Small intestine (tissue), 7 donors: ENCODE measurements around the gene CARD19. TPM values are rescaled to one million over a fixed set of nuclear protein-coding genes. Genes with fewer than 3 reads are reported as not detected.

Source experiments
- DNase-seq, 2 donors: peaks; one replicate each; pipeline versions ENCODE4 v3.0.0 to v3.0.0-alpha.2; 2013
- FAIRE-seq: peaks from 2 replicates; lab custom pipeline; 2012; peaks lifted over from hg19 to GRCh38; lab: Jason Lieb, UNC
- H3K27ac ChIP-seq, 3 donors: one replicate each; pipeline ENCODE4 v1.5.1; 2013; ENCODE audit warnings: low read length in 2 of 3, mild to moderate bottlenecking in 2 of 3, control low read depth in 1 of 3, inconsistent platforms in 1 of 3, low read depth in 1 of 3, moderate library complexity in 1 of 3
- H3K27me3 ChIP-seq, 3 donors: one replicate each; pipeline ENCODE4 v1.6.1; 2013; ENCODE audit warnings: low read length in 3 of 3, inconsistent platforms in 1 of 3; ENCODE audit not compliant: control insufficient read depth in 3 of 3, insufficient read depth in 3 of 3
- H3K36me3 ChIP-seq, 3 donors: one replicate each; pipeline ENCODE4 v1.6.1; 2013; ENCODE audit warnings: low read length in 3 of 3, inconsistent platforms in 1 of 3, low read depth in 1 of 3, mild to moderate bottlenecking in 1 of 3, moderate library complexity in 1 of 3; ENCODE audit not compliant: control insufficient read depth in 3 of 3, insufficient read depth in 2 of 3
- H3K4me1 ChIP-seq, 3 donors: one replicate each; pipeline ENCODE4 v1.6.1; 2013; ENCODE audit warnings: low read length in 2 of 3, inconsistent platforms in 1 of 3, low read depth in 1 of 3, mild to moderate bottlenecking in 1 of 3, moderate library complexity in 1 of 3; ENCODE audit not compliant: control insufficient read depth in 3 of 3, insufficient read depth in 2 of 3
- H3K4me3 ChIP-seq, 3 donors: one replicate each; pipeline ENCODE4 v1.5.1; 2013; ENCODE audit warnings: low read length in 3 of 3, control low read depth in 1 of 3, inconsistent platforms in 1 of 3, low read depth in 1 of 3, mild to moderate bottlenecking in 1 of 3, moderate library complexity in 1 of 3
- H3K9me3 ChIP-seq, 2 donors: one replicate each; pipeline ENCODE4 v1.6.1; 2013; ENCODE audit warnings: low read depth in 1 of 2, low read length in 1 of 2; ENCODE audit not compliant: control insufficient read depth in 2 of 2, insufficient read depth in 1 of 2
- WGBS, 3 donors: extraction: QIAGEN DNeasy Blood & Tissue Kit; methylation state at CpG; one replicate each; pipeline ENCODE4 v1.1.7; 2013; 5-methylcytosine and 5-hydroxymethylcytosine counted together
- polyA plus RNA-seq, 4 donors: library from polyadenylated mRNA; stranded (reverse) in 3 of 4; unstranded in 1 of 4; fragments of 200-250 nt in 3 of 4; fragments of 120-200 nt in 1 of 4; gene quantifications; one replicate each; pipeline versions ENCODE4 v1.2.1 to v1.2.3, GENCODE V29; 2013
- donor health status: healthy with polysubstance abuse.
- donor health status: control.
- donor health status: control.
- donor health status: Bipolar disorder and iron deficiency.
- donor health status: healthy.

CARD19 gene
- polyA plus RNA-seq, 4 donors: 32.7 to 45.6 (median 42.1) TPM

DNA sequence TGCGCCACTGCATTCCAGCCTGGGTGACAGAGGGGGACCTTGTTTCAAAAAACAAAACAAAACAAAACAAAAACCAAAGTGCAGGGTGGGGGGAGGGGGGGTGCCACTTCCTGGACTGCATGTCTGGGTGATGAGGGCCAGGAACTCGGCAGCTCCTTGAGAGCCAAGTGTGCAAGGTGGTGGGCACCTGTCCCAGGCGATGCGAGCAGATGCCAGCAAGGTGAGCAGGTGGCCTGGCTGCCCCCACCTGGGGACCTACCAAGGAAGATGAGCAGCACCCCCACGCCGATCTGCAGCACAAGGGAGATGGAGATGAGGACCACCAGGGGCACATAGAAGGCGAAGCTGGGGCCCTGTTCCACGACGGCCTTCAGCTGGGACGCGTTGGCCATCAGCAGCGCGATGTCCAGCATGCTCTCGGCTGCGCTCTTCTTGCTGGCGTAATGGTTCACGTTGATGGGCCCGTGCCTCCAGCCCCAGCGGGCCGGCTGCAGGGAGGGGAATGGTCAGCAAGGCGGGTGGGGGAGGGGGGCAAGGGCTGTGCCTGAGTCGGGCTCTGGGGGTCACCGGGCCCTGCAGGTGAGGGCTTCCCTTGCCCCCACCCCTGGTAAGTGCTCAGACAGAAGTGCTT lies 30.2 kb downstream of the CARD19 start:
- Histone ChIP-seq H3K9me3 (no peaks in the 10 kb centered on the region), H3K27ac (peak overlapping the region in 2 of 3 donors; percentile 51 to 80), H3K4me3 (no peak overlapping the region), H3K36me3 (peaks cover 0 to 89% (median 0%) of the 10 kb centered on the region in 3 donors), H3K27me3 (no peaks in the 10 kb centered on the region), H3K4me1 (peaks cover 0 to 21% (median 0%) of the 10 kb centered on the region in 3 donors)
- FAIRE-seq (no peak), DNase-seq (no peak)
- 81 to 92% (median 87%) methylated on average over 21 to 23 of the region's 23 CpGs for WGBS, 3 donors

DNA sequence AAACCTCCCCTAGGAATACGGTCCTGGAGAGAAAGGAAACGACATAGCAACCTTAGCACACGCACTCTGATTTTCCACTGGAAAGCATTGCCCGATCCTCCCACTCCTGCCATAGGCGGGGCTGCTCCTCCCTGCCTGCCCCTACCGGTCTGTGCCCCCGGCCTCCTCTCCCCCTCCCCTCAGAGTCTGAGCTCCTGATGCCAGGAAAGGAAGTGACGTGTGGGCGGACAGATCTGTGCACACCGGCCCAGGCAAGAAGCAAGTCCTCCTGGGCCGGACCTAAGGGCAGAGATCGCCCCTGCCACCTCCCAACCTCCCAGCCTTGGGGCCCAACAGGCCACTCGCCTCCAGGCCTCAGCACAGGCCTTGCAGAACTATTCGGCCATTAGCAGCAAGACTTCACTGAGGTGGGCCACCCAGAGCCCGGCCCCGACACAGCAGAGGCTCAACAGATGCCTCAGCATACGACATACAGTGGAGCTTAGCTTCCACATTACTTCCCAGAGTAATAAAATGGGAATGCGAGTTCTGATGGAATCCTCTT lies 30.9 kb downstream of the CARD19 start:
- DNase-seq (peak in 1 of 2 donors; percentile 89), FAIRE-seq (no peak)
- no peak overlapping the region for H3K4me3 ChIP-seq
- peak overlapping the region in 2 of 3 donors; percentile 51 to 80 for H3K27ac ChIP-seq
- WGBS, 3 donors: 52 to 57% (median 57%) methylated on average over 18 of the region's 18 CpGs
- no peaks in the 10 kb centered on the region for H3K9me3 ChIP-seq
- peaks cover 0 to 28% (median 0%) of the 10 kb centered on the region in 3 donors for H3K4me1 ChIP-seq
- H3K27me3 ChIP-seq: no peaks in the 10 kb centered on the region
- H3K36me3 ChIP-seq: peaks cover 0 to 89% (median 0%) of the 10 kb centered on the region in 3 donors

DNA sequence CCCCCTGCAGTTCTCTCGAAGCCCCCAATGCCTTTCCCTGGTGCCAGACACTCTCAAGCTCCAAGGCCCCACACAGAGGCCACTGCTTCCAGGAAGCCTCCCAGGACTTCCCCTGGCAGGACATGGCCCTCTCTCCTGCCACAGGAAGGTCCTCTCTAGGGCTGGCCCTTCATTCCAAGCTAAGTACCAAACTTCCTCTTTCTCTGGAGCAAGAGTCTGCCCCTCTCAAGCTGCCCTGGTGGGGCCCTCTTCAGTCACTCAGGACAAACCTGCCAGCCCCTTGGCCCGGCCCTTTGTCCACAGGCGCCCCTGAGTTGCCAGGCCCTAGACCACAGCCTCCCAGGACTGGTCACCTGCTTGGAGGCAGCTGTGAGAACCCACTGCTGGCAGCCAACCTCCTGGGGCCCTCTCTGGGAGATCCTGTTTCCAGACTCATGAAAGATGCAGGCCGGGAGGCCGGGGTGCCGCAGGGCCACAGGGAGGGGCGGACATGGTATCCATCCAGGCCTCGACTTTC lies 31.4 kb downstream of the CARD19 start:
- Histone ChIP-seq H3K36me3 (peaks cover 0 to 88% (median 0%) of the 10 kb centered on the region in 3 donors), H3K4me3 (no peak overlapping the region), H3K27me3 (no peaks in the 10 kb centered on the region), H3K9me3 (no peaks in the 10 kb centered on the region), H3K27ac (peak overlapping the region in 2 of 3 donors; percentile 51 to 80), H3K4me1 (peaks cover 0 to 33% (median 0%) of the 10 kb centered on the region in 3 donors)
- 67 to 74% (median 72%) methylated on average over 8 of the region's 8 CpGs for WGBS, 3 donors
- DNase-seq (no peak), FAIRE-seq (no peak)

DNA sequence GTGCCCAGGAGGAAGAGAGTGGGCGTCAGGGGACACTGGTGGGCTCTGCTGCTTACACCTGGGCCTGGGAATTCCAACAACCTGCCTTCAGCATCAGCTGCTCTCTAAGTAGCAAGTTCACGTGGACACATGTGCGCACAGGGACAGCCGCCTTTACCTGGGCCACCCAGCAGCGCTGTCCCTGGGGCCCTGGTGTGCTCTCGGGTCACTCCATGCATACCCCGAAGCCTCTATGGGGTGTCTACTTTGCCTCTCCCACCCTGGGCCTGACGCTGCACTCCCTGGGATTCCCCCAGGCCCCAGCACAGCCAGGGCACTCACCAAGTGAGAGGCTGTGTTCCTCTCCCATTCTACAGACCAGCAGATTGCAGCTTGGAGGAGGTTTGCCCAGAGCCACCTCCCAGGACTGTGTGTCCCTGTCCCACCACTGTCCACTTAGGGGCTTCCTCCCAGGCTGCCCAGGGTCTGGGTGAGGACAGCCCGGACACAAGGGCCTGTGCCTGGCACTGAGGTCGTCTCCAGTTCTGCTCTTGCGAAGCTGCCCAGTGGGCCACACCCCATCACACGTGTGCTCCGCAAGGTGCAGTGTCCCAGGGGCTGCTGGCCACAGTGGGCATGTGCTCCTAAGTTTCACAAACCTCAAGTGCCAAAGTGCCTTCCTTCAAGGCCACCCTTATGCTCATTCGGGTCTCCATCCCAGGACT lies 32.1 kb downstream of the CARD19 start:
- WGBS, 3 donors: 82 to 87% (median 86%) methylated on average over 14 of the region's 14 CpGs
- DNase-seq (no peak), FAIRE-seq (no peak)
- H3K4me1 ChIP-seq: peaks cover 3 to 40% (median 5%) of the 10 kb centered on the region in 3 donors
- H3K36me3 ChIP-seq: peaks cover 0 to 84% (median 0%) of the 10 kb centered on the region in 3 donors
- H3K27me3 ChIP-seq: no peaks in the 10 kb centered on the region
- no peaks in the 10 kb centered on the region for H3K9me3 ChIP-seq
- H3K4me3 ChIP-seq: no peak overlapping the region
- H3K27ac ChIP-seq: peak overlapping the region in 1 of 3 donors; percentile 80

DNA sequence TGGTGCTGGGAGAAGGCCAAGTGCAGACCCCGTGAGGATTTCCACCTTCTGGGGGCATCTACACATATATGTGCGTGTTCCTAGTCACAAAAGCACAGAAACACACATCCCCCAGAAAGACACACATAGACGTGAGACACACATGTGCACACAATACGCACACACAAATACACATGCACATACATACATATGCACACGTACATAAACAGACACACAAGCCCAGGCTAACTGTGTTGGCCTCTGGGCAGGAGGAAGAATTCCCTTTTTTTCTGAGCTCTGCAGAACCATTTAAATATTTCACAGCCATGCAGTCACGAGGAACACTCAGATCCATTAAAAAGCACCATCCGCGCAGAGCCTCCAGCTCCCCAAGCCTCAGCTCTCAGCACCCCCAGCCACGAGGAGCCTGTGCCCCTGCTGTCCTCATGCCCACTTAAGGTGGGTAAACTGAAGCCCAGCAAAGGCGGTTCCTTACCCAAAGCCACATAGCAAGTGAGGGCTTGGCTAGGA lies 32.8 kb downstream of the CARD19 start:
- peaks cover 3 to 42% (median 7%) of the 10 kb centered on the region in 3 donors for H3K4me1 ChIP-seq
- 86 to 91% (median 88%) methylated on average over 10 of the region's 10 CpGs for WGBS, 3 donors
- peaks cover 0 to 78% (median 0%) of the 10 kb centered on the region in 3 donors for H3K36me3 ChIP-seq
- no peak overlapping the region for H3K4me3 ChIP-seq
- no peak overlapping the region for H3K27ac ChIP-seq
- no peaks in the 10 kb centered on the region for H3K9me3 ChIP-seq
- DNase-seq (no peak), FAIRE-seq (no peak)
- H3K27me3 ChIP-seq: no peaks in the 10 kb centered on the region

DNA sequence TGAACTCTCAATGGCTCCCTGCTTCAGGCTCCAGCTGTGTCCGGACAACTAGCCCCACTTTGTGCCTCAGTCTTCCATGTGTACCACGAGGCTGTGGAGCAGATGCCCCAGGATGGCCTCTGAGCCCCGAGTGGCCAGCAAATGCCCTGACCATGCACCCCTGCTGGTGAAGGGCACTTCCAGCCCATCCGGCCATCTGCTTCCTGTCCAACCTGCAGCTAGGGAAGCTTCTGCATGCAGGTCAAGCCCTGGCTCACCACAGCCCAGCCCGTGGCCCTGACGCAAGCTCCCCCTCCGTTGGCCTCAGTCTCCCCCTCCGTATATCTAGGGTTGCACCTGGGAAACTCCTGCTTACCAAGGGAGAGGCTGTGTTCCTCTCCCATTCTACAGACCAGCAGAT lies 33.3 kb downstream of the CARD19 start:
- H3K27me3 ChIP-seq: no peaks in the 10 kb centered on the region
- no peak overlapping the region for H3K4me3 ChIP-seq
- DNase-seq: no peak
- peaks cover 3 to 42% (median 7%) of the 10 kb centered on the region in 3 donors for H3K4me1 ChIP-seq
- H3K36me3 ChIP-seq: peaks cover 0 to 73% (median 0%) of the 10 kb centered on the region in 3 donors
- WGBS, 3 donors: 57 to 87% (median 77%) methylated on average over 8 of the region's 8 CpGs
- H3K27ac ChIP-seq: no peak overlapping the region
- no peaks in the 10 kb centered on the region for H3K9me3 ChIP-seq
- FAIRE-seq: no peak

DNA sequence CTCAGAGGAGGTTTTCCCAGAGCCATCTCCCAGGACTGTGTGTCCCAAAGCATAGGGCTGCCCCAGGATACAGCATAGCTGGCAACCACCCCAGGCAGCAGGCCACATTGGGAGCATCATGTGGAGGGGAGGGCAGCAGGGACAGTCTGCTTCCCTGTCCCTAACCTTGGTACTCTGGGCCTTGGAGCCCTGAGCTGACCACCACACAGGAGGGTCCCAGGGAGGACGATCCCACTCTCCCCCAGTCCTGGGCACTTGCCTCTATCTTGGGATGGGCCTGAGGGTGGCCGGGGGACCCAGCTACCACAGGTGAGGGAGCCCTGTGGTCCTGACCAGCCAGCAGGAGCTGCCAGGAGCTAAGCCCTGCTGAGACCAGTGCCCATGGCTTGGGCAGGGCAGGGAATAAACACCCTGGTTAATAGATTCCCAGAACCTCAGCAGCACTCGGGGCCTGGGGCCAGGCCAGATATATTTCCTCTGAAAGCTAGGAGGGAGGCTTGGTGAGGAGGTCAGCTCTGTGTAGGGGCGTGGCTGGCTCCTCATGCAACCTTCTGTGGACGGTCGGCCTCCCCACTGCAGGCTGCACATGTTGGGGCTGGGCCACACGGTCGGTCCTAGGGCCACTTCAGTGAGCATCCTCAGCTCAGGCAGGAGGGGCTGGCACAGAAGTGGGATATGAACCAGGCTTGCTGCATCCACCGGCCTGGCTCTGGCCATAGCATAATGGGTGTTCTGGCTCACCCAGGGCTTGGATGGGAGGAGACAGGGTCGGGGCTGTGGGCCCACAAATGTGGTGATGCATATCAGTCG lies 33.9 kb downstream of the CARD19 start:
- Histone ChIP-seq H3K4me1 (peaks cover 3 to 47% (median 7%) of the 10 kb centered on the region in 3 donors), H3K36me3 (peaks cover 0 to 67% (median 0%) of the 10 kb centered on the region in 3 donors), H3K27me3 (no peaks in the 10 kb centered on the region), H3K27ac (no peak overlapping the region), H3K4me3 (no peak overlapping the region), H3K9me3 (no peaks in the 10 kb centered on the region)
- FAIRE-seq (no peak), DNase-seq (no peak)
- WGBS, 3 donors: 76 to 85% (median 76%) methylated on average over 11 of the region's 11 CpGs
